ENCODE data around the gene ITGAE. TPM values are rescaled to one million over a fixed set of nuclear protein-coding genes. Genes with fewer than 3 reads are reported as not detected.

ITGAE gene
- total RNA-seq (10 to 100 TPM; 16.3 to 29.4 (median 19.6) TPM), polyA plus RNA-seq (10 to 100 TPM; 41.2 to 44.9 TPM), total RNA-seq (5.2 reads per million, percentile 25 among the genes with 10 or more reads in this experiment)

- DNase-seq (no peak), ATAC-seq (no peak)
- no peaks in the 10 kb centered on the region for H3K9me3 Mint-ChIP-seq
- no peaks in the 10 kb centered on the region for H3K36me3 Mint-ChIP-seq
- H3K4me1 Mint-ChIP-seq: peaks cover 0 to 39% (median 3%) of the 10 kb centered on the region in 7 donors
- CTCF ChIA-PET: interaction anchor here (0.6 to 3.0 kb wide), 2 partner anchors 63 to 268 kb away, joined by 3 to 11 read pairs; no protein-coding TSS in a partner anchor
- H3K27me3 Mint-ChIP-seq: no peaks in the 10 kb centered on the region
- POLR2A ChIA-PET: no interaction called here
- H3K4me3 Mint-ChIP-seq: no peak within 1 kb of the TSS
- H3K36me3 ChIP-seq (ENCODE audit: control insufficient read depth in 2 of 3, insufficient read depth in 3 of 3, low read length in 3 of 3): no peaks in the 10 kb centered on the region
- H3K27me3 ChIP-seq (ENCODE audit: control insufficient read depth in 2 of 2, insufficient read depth in 2 of 2, low read length in 2 of 2): no peaks in the 10 kb centered on the region
- H3K4me1 ChIP-seq (ENCODE audit: control insufficient read depth in 2 of 2, insufficient read depth in 2 of 2, low read length in 2 of 2): peaks cover 0 to 15% of the 10 kb centered on the region in 2 donors
- H3K4me3 ChIP-seq (ENCODE audit: low read length): no peak within 1 kb of the TSS
- intact Hi-C loops (cut with micrococcal nuclease): no loop called here
- no peak within 1 kb of the TSS for H3K27ac ChIP-seq (ENCODE audit: low read depth, low read length)
- H3K9me3 ChIP-seq (ENCODE audit: control insufficient read depth in 2 of 3, low read length in 3 of 3): no peaks in the 10 kb centered on the region
- H3K27ac Mint-ChIP-seq: peak within 1 kb of the TSS in 1 of 9 donors; percentile 14
Measured at GRCh38 chr17:3800362-3801271, at the start of gene ITGAE. Gene ITGAE, minus strand, starts transcription at chr17:3801188. Its CDS starts 44 bp downstream, at chr17:3801144.

DNA sequence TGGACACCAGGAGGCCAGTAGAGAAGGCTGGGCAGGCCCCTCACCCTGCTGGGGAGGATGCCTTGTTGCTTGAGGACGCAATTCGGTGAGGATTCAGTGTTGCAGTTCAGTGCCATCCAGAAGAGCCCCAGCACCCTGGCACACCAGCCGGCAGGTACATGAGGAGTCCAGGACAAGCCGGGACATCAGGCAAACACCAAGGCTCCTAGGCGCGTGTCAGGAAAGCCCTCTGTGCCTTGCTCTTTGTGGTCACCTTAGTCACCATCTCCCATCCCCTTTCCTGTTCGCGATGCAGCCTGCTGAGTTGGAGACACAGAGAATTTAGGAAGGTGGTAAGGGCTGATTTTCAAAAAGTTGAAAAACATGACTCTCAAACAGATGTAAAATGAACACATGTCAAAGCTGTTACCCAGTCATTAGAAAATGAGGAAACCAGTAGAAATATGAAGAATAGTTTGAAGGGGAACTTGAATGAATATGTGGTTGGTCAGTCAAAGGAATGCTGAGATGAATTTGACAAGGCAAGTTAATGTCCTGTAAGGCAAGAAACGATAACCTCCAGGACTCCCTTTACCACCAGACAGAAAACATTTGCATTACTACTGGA lies 47.3 kb upstream of the ITGAE start:
- H3K36me3 ChIP-seq (ENCODE audit: control insufficient read depth in 2 of 3, insufficient read depth in 3 of 3, low read length in 3 of 3): peaks cover 0 to 5% (median 0%) of the 10 kb centered on the region in 3 experiments
- Mint-ChIP-seq H3K27me3 (peaks cover 0 to 17% (median 4%) of the 10 kb centered on the region in 5 donors), H3K4me3 (no peak overlapping the region), H3K27ac (no peak overlapping the region), H3K9me3 (peaks cover 0 to 1% (median 0%) of the 10 kb centered on the region in 11 donors), H3K36me3 (peaks cover 0 to 4% (median 0%) of the 10 kb centered on the region in 5 donors), H3K4me1 (peaks cover 18 to 31% (median 19%) of the 10 kb centered on the region in 7 donors)
- ChIA-PET POLR2A (no interaction called here), CTCF (no interaction called here)
- ATAC-seq: no peak
- no peak overlapping the region for H3K27ac ChIP-seq (ENCODE audit: low read depth, low read length)
- no peaks in the 10 kb centered on the region for H3K27me3 ChIP-seq (ENCODE audit: control insufficient read depth in 2 of 2, insufficient read depth in 2 of 2, low read length in 2 of 2)
- intact Hi-C loops (cut with micrococcal nuclease): loop anchor here (5.0 to 10.0 kb wide), 2 partner anchors 226 to 801 kb away; no protein-coding TSS in a partner anchor
- H3K9me3 ChIP-seq (ENCODE audit: control insufficient read depth in 2 of 3, low read length in 3 of 3): no peaks in the 10 kb centered on the region
- no peak for DNase-seq
- H3K4me1 ChIP-seq (ENCODE audit: control insufficient read depth in 2 of 2, insufficient read depth in 2 of 2, low read length in 2 of 2): peaks cover 12 to 17% of the 10 kb centered on the region in 2 donors
- H3K4me3 ChIP-seq (ENCODE audit: low read length): no peak overlapping the region

DNA sequence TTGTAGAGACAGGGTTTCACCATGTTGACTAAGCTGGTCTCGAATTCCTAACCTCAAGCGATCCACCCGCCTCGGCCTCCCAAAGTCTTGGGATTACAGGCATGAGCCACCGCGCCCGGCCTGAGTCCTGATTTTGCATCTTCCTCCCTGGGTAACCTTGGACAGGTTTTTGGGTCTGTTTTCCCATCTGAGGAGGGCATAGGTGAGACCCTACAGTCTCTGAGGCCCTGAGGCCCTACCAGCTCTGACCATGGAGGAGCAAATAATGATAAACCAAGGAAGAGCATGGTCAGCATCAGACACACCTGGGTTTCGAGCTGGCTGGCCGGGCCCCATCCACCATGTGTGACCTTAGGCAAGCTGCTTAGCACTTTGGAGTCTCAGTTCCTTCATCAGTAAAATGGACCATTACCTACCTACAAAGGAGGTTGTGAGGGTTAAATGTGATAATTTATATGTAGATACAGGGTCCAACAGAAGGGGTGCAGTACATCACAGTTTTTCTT lies 46.2 kb upstream of the ITGAE start:
- intact Hi-C loops (cut with micrococcal nuclease): loop anchor here (2.0 to 10.0 kb wide), 3 partner anchors 228 to 800 kb away; partner anchors contain the start of genes CYB5D2 (in 1 of the 2) and ZZEF1 (in 1 of the 2)
- H3K4me1 Mint-ChIP-seq: peaks cover 18 to 31% (median 20%) of the 10 kb centered on the region in 7 donors
- H3K4me1 ChIP-seq (ENCODE audit: control insufficient read depth in 2 of 2, insufficient read depth in 2 of 2, low read length in 2 of 2): peaks cover 12 to 17% of the 10 kb centered on the region in 2 donors
- peaks cover 0 to 17% (median 4%) of the 10 kb centered on the region in 5 donors for H3K27me3 Mint-ChIP-seq
- peak overlapping the region in 5 of 10 donors; percentile 13 to 95 (median 48) for H3K4me3 Mint-ChIP-seq
- H3K27ac Mint-ChIP-seq: peak overlapping the region in 2 of 9 donors; percentile 38 to 47
- H3K9me3 ChIP-seq (ENCODE audit: control insufficient read depth in 2 of 3, low read length in 3 of 3): no peaks in the 10 kb centered on the region
- DNase-seq (no peak), ATAC-seq (no peak)
- H3K36me3 ChIP-seq (ENCODE audit: control insufficient read depth in 2 of 3, insufficient read depth in 3 of 3, low read length in 3 of 3): peaks cover 0 to 12% (median 8%) of the 10 kb centered on the region in 3 experiments
- H3K9me3 Mint-ChIP-seq: peaks cover 0 to 1% (median 0%) of the 10 kb centered on the region in 11 donors
- no peak overlapping the region for H3K27ac ChIP-seq (ENCODE audit: low read depth, low read length)
- H3K36me3 Mint-ChIP-seq: peaks cover 0 to 4% (median 0%) of the 10 kb centered on the region in 5 donors
- ChIA-PET CTCF (interaction anchor here (5.3 kb wide), 1 partner anchor 110 kb away, joined by 46 read pairs; no protein-coding TSS in a partner anchor), POLR2A (interaction anchor here (0.9 to 1.6 kb wide), 4 partner anchors 46 to 136 kb away, joined by 4 to 9 read pairs (median 6); partner anchors contain the start of genes CAMKK1 and HASPIN)
- H3K27me3 ChIP-seq (ENCODE audit: control insufficient read depth in 2 of 2, insufficient read depth in 2 of 2, low read length in 2 of 2): no peaks in the 10 kb centered on the region
- H3K4me3 ChIP-seq (ENCODE audit: low read length): no peak overlapping the region

GRCh38 chr17:3846437-3847164 lies 45.6 kb upstream of the ITGAE start:
- CTCF ChIA-PET: interaction anchor here (0.7 to 5.3 kb wide), 4 partner anchors 9 to 109 kb away, joined by 3 to 46 read pairs (median 4); no protein-coding TSS in a partner anchor
- POLR2A ChIA-PET: interaction anchor here (0.6 to 1.6 kb wide), 13 partner anchors 11 to 169 kb away, joined by 3 to 9 read pairs (median 3); partner anchors contain the start of genes CAMKK1 and HASPIN
- intact Hi-C loops (cut with micrococcal nuclease): loop anchor here (1.0 to 10.0 kb wide), 11 partner anchors 47 to 799 kb away; partner anchors contain the start of genes ATP2A3 (in 2 of the 2), CAMKK1 (in 2 of the 2), CYB5D2 (in 2 of the 2) and EMC6 (in 2 of the 2)

DNA sequence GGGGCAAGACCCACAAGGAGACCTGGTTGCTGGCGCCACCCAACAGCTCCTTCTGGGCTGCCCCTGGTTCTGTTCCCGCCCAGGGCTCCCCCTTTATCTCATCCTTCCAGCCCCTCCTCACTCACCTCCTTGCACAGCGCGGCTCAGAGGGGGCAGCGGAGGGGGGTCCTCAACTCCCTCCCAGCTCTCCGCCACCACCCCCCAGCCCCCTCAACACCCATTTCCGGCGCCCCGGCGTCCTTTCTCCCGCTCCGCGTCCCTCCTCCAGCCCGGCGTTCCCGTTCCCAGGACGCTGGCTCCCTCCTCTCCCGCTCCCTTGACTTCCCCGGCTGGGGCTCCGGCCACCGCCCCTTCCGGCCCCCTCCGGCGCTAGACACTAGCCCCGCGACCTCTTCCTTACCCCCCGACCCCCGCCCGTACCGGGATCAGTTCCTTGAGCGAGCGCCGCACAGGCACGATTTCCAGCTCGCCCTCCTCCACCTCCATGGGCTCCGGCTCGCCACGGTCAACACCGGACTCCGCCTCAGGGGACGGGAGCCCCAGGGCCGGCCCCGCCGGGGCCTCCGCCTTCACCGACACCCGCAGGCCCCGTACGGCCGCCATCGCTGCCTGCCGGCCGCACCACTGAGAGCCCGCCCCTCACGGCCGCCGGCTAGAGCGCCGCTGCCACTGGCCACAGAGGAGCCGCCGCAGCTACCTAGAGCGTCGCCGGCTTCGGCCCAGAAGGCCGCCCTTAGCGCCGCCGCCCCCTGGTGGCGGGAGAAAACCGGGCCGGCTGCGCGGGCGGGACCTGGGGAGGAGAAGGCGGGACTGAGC lies 44.8 kb upstream of the ITGAE start, which contains the start of gene NCBP3:
Gene NCBP3 (minus strand): TSS at position 626 of the 816 bp plus-strand sequence. CDS start 23 bp downstream, at position 603.
- POLR2A ChIA-PET: interaction anchor here (0.6 to 1.6 kb wide), 18 partner anchors 12 to 998 kb away, joined by 3 to 9 read pairs (median 3); partner anchors contain the start of genes CAMKK1 and HASPIN
- Mint-ChIP-seq H3K27ac (peak within 1 kb of the TSS; percentile 59 to 95 (median 88)), H3K4me3 (peak within 1 kb of the TSS; percentile 85 to 98 (median 90)), H3K36me3 (peaks cover 0 to 9% (median 0%) of the 10 kb centered on the region in 5 donors), H3K9me3 (peaks cover 0 to 2% (median 0%) of the 10 kb centered on the region in 11 donors), H3K4me1 (peaks cover 18 to 33% (median 24%) of the 10 kb centered on the region in 7 donors), H3K27me3 (peaks cover 0 to 13% (median 0%) of the 10 kb centered on the region in 5 donors)
- peaks cover 12 to 17% of the 10 kb centered on the region in 2 donors for H3K4me1 ChIP-seq (ENCODE audit: control insufficient read depth in 2 of 2, insufficient read depth in 2 of 2, low read length in 2 of 2)
- H3K27me3 ChIP-seq (ENCODE audit: control insufficient read depth in 2 of 2, insufficient read depth in 2 of 2, low read length in 2 of 2): no peaks in the 10 kb centered on the region
- peak; percentile 98 for ATAC-seq
- H3K27ac ChIP-seq (ENCODE audit: low read depth, low read length): peak within 1 kb of the TSS; percentile 90
- H3K4me3 ChIP-seq (ENCODE audit: low read length): peak within 1 kb of the TSS; percentile 83
- H3K36me3 ChIP-seq (ENCODE audit: control insufficient read depth in 2 of 3, insufficient read depth in 3 of 3, low read length in 3 of 3): peaks cover 0 to 24% (median 10%) of the 10 kb centered on the region in 3 experiments
- peak; percentile 79 to 98 (median 90) for DNase-seq
- intact Hi-C loops (cut with micrococcal nuclease): loop anchor here (1.0 to 10.0 kb wide), 11 partner anchors 47 to 799 kb away; partner anchors contain the start of genes ATP2A3 (in 2 of the 2), CAMKK1 (in 2 of the 2), CYB5D2 (in 2 of the 2) and EMC6 (in 2 of the 2)
- CTCF ChIA-PET: interaction anchor here (0.6 to 5.3 kb wide), 7 partner anchors 9 to 1122 kb away, joined by 3 to 46 read pairs (median 4); partner anchors contain the start of gene SPAG7
- H3K9me3 ChIP-seq (ENCODE audit: control insufficient read depth in 2 of 3, low read length in 3 of 3): no peaks in the 10 kb centered on the region

More at GRCh38 chr17:3846437-3847164, 45.6 kb upstream of the ITGAE start:
- peak overlapping the region in 7 of 9 donors; percentile 42 to 88 (median 47) for H3K27ac Mint-ChIP-seq
- peaks cover 0 to 4% (median 0%) of the 10 kb centered on the region in 5 donors for H3K36me3 Mint-ChIP-seq
- peaks cover 0 to 17% (median 10%) of the 10 kb centered on the region in 3 experiments for H3K36me3 ChIP-seq (ENCODE audit: control insufficient read depth in 2 of 3, insufficient read depth in 3 of 3, low read length in 3 of 3)
- peaks cover 0 to 13% (median under 1%) of the 10 kb centered on the region in 5 donors for H3K27me3 Mint-ChIP-seq
- no peak for ATAC-seq
- no peak overlapping the region for H3K27ac ChIP-seq (ENCODE audit: low read depth, low read length)
- peaks cover 12 to 17% of the 10 kb centered on the region in 2 donors for H3K4me1 ChIP-seq (ENCODE audit: control insufficient read depth in 2 of 2, insufficient read depth in 2 of 2, low read length in 2 of 2)
- peaks cover 18 to 31% (median 20%) of the 10 kb centered on the region in 7 donors for H3K4me1 Mint-ChIP-seq
- DNase-seq: no peak
- H3K9me3 Mint-ChIP-seq: no peaks in the 10 kb centered on the region
- no peaks in the 10 kb centered on the region for H3K27me3 ChIP-seq (ENCODE audit: control insufficient read depth in 2 of 2, insufficient read depth in 2 of 2, low read length in 2 of 2)
- peak overlapping the region; percentile 15 for H3K4me3 ChIP-seq (ENCODE audit: low read length)
- H3K9me3 ChIP-seq (ENCODE audit: control insufficient read depth in 2 of 3, low read length in 3 of 3): no peaks in the 10 kb centered on the region
- H3K4me3 Mint-ChIP-seq: peak overlapping the region; percentile 23 to 98 (median 90)

All from naive thymus-derived CD4-positive, alpha-beta T cell (primary cell).